ENCODE measurements around the gene RNF151.

DNA sequence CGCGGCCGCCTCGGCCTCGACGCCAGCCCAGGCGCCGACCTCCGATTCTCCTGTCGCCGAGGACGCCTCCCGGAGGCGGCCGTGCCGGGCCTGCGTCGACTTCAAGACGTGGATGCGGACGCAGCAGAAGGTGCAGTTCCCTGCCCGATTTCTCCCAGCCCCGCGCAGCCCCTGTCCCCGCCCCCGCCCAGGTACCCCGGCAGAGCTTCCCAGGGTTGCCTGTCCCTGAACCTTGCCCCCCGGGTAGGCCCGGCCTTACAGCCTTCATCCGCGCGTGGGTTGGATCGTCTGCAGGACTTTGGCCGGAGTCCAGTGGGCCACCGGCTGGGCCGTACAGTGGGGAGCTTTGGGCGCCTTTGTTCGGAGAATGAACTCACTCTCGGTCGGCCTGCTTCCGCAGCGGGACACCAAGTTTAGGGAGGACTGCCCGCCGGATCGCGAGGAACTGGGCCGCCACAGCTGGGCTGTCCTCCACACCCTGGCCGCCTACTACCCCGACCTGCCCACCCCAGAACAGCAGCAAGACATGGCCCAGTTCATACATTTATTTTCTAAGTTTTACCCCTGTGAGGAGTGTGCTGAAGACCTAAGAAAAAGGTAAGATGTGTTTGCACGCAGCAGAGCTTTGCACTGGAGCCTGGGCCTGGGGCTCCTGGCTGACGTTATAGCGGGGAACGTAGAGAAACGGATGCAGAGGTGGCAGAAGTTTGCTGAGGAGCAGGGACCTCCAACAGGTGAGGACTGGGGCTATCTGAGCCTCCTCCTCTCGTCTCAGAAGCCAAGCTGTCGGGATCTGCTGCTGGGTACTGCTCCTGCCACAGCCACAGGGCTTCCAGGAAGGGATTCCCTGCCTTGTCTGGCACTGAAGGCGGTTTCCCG lies 17.9 kb downstream of the RNF151 start:
- TF ChIP-seq, protein P1, sequence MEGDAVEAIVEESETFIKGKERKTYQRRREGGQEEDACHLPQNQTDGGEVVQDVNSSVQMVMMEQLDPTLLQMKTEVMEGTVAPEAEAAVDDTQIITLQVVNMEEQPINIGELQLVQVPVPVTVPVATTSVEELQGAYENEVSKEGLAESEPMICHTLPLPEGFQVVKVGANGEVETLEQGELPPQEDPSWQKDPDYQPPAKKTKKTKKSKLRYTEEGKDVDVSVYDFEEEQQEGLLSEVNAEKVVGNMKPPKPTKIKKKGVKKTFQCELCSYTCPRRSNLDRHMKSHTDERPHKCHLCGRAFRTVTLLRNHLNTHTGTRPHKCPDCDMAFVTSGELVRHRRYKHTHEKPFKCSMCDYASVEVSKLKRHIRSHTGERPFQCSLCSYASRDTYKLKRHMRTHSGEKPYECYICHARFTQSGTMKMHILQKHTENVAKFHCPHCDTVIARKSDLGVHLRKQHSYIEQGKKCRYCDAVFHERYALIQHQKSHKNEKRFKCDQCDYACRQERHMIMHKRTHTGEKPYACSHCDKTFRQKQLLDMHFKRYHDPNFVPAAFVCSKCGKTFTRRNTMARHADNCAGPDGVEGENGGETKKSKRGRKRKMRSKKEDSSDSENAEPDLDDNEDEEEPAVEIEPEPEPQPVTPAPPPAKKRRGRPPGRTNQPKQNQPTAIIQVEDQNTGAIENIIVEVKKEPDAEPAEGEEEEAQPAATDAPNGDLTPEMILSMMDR (conservative IDR thresholded peaks at IDR 0.05 in 1 of 2, IDR thresholded peaks at IDR 0.05 in 1 of 2; ENCODE audit: extremely low read depth in 1 of 2, insufficient read depth in 1 of 2, low read depth in 1 of 2, low read length in 2 of 2): no peak
- no peak for TF ChIP-seq EZH2 (IDR thresholded peaks at IDR 0.05; ENCODE audit: borderline replicate concordance, low read length)

Measured in mammary epithelial cell (primary cell).